CD14-positive monocyte (primary cell): Measurements from ENCODE around the gene IPP. TPM values are rescaled to one million over a fixed set of nuclear protein-coding genes. Genes with fewer than 3 reads are reported as not detected.
A peak's percentile ranks its signal among the peaks of the same experiment; 100 is the strongest.

Experiments used
- DNase-seq, 3 donors: peaks; one replicate each; pipeline ENCODE4 v3.0.0-alpha.2; 2011 to 2022
- H2AFZ ChIP-seq: 2 replicates; pipeline ENCODE4 v1.6.0; 2012; ENCODE audit warnings: mild to moderate bottlenecking, low read depth, low read length, inconsistent platforms; ENCODE audit not compliant: insufficient read depth, poor library complexity, severe bottlenecking
- H3K27ac ChIP-seq, 2 donors: 1 replicate in 1 of 2; 2 replicates in 1 of 2; pipeline ENCODE4 v1.5.1; 2012 to 2013; ENCODE audit warnings: low read length in 2 of 2, control low read depth in 1 of 2, inconsistent platforms in 1 of 2, low read depth in 1 of 2, mild to moderate bottlenecking in 1 of 2
- H3K27me3 ChIP-seq, 2 donors: one replicate each; pipeline versions ENCODE4 v1.6.0 to v1.6.1; 2011 to 2013; ENCODE audit warnings: low read length in 2 of 2; ENCODE audit not compliant: control insufficient read depth in 2 of 2, insufficient read depth in 2 of 2
- H3K36me3 ChIP-seq, 2 donors: replicated peaks in 1 of 2; 1 replicate in 1 of 2; 2 replicates in 1 of 2; pipeline versions ENCODE4 v1.5.1 to v1.6.1; 2012 to 2013; ENCODE audit warnings: low read length in 2 of 2, control low read depth in 1 of 2, inconsistent platforms in 1 of 2, mild to moderate bottlenecking in 1 of 2; ENCODE audit not compliant: insufficient read depth in 2 of 2, control insufficient read depth in 1 of 2
- H3K4me1 ChIP-seq, 2 donors: 1 replicate in 1 of 2; 2 replicates in 1 of 2; pipeline versions ENCODE4 v1.5.1 to v1.6.1; 2012 to 2013; ENCODE audit warnings: low read length in 2 of 2, control low read depth in 1 of 2, inconsistent platforms in 1 of 2, mild to moderate bottlenecking in 1 of 2, moderate library complexity in 1 of 2; ENCODE audit not compliant: insufficient read depth in 2 of 2, control insufficient read depth in 1 of 2
- H3K4me2 ChIP-seq: replicated peaks from 2 replicates; pipeline ENCODE3; 2012; ENCODE audit warnings: low read length, moderate library complexity, mild to moderate bottlenecking; ENCODE audit not compliant: poor library complexity, severe bottlenecking; ENCODE audit errors: extremely low read depth
- H3K4me3 ChIP-seq, 3 experiments: fragments of 200-600 bp in 1 of 3; sonication (generic) in 1 of 3; replicated peaks in 1 of 3; 1 replicate in 2 of 3; 2 replicates in 1 of 3; pipeline ENCODE4 v1.5.1; 2011 to 2013; ENCODE audit warnings: low read length in 3 of 3, mild to moderate bottlenecking in 3 of 3, control low read depth in 2 of 3, low read depth in 2 of 3, inconsistent platforms in 1 of 3, moderate library complexity in 1 of 3
- H3K79me2 ChIP-seq: 2 replicates; pipeline ENCODE4 v1.6.0; 2012; ENCODE audit warnings: mild to moderate bottlenecking, control low read depth, inconsistent platforms, low read length, moderate library complexity; ENCODE audit not compliant: insufficient read depth
- H3K9ac ChIP-seq: 2 replicates; pipeline ENCODE4 v1.6.0; 2017; ENCODE audit warnings: low read length, mild to moderate bottlenecking; ENCODE audit not compliant: insufficient read depth, poor library complexity, severe bottlenecking
- H3K9me3 ChIP-seq, 2 donors: replicated peaks in 1 of 2; 1 replicate in 1 of 2; 2 replicates in 1 of 2; pipeline versions ENCODE4 v1.5.1 to v1.6.1; 2012 to 2013; ENCODE audit warnings: low read length in 2 of 2, control low read depth in 1 of 2; ENCODE audit not compliant: control insufficient read depth in 1 of 2, insufficient read depth in 1 of 2
- H4K20me1 ChIP-seq: 2 replicates; pipeline ENCODE4 v1.6.0; 2012; ENCODE audit warnings: mild to moderate bottlenecking, low read length, control low read depth, moderate library complexity; ENCODE audit not compliant: insufficient read depth
- H3K27ac Mint-ChIP-seq, 7 donors: one replicate each; pipeline ENCODE4 v1.8.0; 2020; ENCODE audit warnings: mild to moderate bottlenecking in 7 of 7, mixed read lengths in 7 of 7, moderate library complexity in 6 of 7, inconsistent platforms in 2 of 7
- H3K27me3 Mint-ChIP-seq, 3 donors: one replicate each; pipeline ENCODE4 v1.8.0; 2021 to 2022; ENCODE audit warnings: low read depth in 3 of 3, mild to moderate bottlenecking in 3 of 3, mixed read lengths in 3 of 3, moderate library complexity in 3 of 3, inconsistent platforms in 1 of 3
- H3K36me3 Mint-ChIP-seq, 2 donors: one replicate each; pipeline ENCODE4 v1.8.0; 2020; ENCODE audit warnings: mixed read lengths in 2 of 2, inconsistent platforms in 1 of 2, mild to moderate bottlenecking in 1 of 2
- H3K4me1 Mint-ChIP-seq: one replicate; pipeline ENCODE4 v1.8.0; 2020; ENCODE audit warnings: mild to moderate bottlenecking, mixed read lengths
- H3K4me3 Mint-ChIP-seq, 2 donors: one replicate each; pipeline ENCODE4 v1.8.0; 2020; ENCODE audit warnings: mild to moderate bottlenecking in 2 of 2, mixed read lengths in 2 of 2, moderate library complexity in 1 of 2
- H3K9me3 Mint-ChIP-seq, 7 donors: one replicate each; pipeline ENCODE4 v1.8.0; 2020 to 2022; ENCODE audit warnings: mixed read lengths in 7 of 7, mild to moderate bottlenecking in 6 of 7, moderate library complexity in 6 of 7, inconsistent platforms in 2 of 7
- WGBS: methylation state at CpG from one replicate; pipeline ENCODE4 v1.1.5; 2013; ENCODE audit warnings: missing lambda C conversion rate; ENCODE audit not compliant: insufficient coverage; 5-methylcytosine and 5-hydroxymethylcytosine counted together
- intact Hi-C, 2 donors: fragments of 100-400 bp; cut with micrococcal nuclease; formaldehyde crosslinking; loops; one replicate each; pipeline versions ENCODE4 v1.15.0 to v1.15.1; 2023
- polyA plus RNA-seq, 3 donors: library from polyadenylated mRNA; depleted of rRNA in 1 of 3; unstranded in 2 of 3; stranded (reverse) in 1 of 3; fragments of 300-500 nt in 2 of 3; fragments of >200 nt in 1 of 3; fragmentation: Illumina TruSeq in 2 of 3; gene quantifications; 1 replicate in 2 of 3; 2 replicates in 1 of 3; pipeline ENCODE4 v1.2.3, GENCODE V29; 2012 to 2021
- TF ChIP-seq, protein P1 (sequence below): fragments of 200-600 bp; IDR thresholded peaks from one replicate; pipeline ENCODE4 v1.8.0; 2022; ENCODE audit warnings: antibody characterized with exemption, mild to moderate bottlenecking

Gene IPP
- polyA plus RNA-seq, 3 donors, result 0.35 to 1.4 (median 1.4) TPM

- Histone ChIP-seq H3K27me3 (no peaks in the 10 kb centered on the region), H3K79me2 (peaks cover 84% of the 10 kb centered on the region), H2AFZ (no peak overlapping the region), H3K4me1 (peaks cover 34 to 58% of the 10 kb centered on the region in 2 donors), H3K4me2 (no peak overlapping the region), H3K4me3 (peak overlapping the region in 1 of 3 experiments; percentile 5), H3K9me3 (no peaks in the 10 kb centered on the region), H4K20me1 (peaks cover 61% of the 10 kb centered on the region), H3K27ac (peak overlapping the region in 1 of 2 donors; percentile 15), H3K36me3 (no peaks in the 10 kb centered on the region), H3K9ac (no peak overlapping the region)
- no peak for DNase-seq
- TF ChIP-seq, protein P1, sequence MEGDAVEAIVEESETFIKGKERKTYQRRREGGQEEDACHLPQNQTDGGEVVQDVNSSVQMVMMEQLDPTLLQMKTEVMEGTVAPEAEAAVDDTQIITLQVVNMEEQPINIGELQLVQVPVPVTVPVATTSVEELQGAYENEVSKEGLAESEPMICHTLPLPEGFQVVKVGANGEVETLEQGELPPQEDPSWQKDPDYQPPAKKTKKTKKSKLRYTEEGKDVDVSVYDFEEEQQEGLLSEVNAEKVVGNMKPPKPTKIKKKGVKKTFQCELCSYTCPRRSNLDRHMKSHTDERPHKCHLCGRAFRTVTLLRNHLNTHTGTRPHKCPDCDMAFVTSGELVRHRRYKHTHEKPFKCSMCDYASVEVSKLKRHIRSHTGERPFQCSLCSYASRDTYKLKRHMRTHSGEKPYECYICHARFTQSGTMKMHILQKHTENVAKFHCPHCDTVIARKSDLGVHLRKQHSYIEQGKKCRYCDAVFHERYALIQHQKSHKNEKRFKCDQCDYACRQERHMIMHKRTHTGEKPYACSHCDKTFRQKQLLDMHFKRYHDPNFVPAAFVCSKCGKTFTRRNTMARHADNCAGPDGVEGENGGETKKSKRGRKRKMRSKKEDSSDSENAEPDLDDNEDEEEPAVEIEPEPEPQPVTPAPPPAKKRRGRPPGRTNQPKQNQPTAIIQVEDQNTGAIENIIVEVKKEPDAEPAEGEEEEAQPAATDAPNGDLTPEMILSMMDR, result no peak
- Mint-ChIP-seq H3K4me3 (no peak overlapping the region), H3K27me3 (no peaks in the 10 kb centered on the region), H3K9me3 (no peaks in the 10 kb centered on the region), H3K4me1 (peaks cover 59% of the 10 kb centered on the region), H3K27ac (peak overlapping the region in 1 of 7 donors; percentile 33), H3K36me3 (peaks cover 4 to 6% of the 10 kb centered on the region in 2 donors)
- 100% methylated on average over 1 of the region's 6 CpGs for WGBS
- intact Hi-C loops, result loop anchor here (10.0 kb wide), 1 partner anchor 98 kb away; the partner anchor contains the start of gene NASP (in 2 of the 2)
Observed at GRCh38 chr1:45682942-45683341, 67.5 kb downstream of the IPP start.

DNA sequence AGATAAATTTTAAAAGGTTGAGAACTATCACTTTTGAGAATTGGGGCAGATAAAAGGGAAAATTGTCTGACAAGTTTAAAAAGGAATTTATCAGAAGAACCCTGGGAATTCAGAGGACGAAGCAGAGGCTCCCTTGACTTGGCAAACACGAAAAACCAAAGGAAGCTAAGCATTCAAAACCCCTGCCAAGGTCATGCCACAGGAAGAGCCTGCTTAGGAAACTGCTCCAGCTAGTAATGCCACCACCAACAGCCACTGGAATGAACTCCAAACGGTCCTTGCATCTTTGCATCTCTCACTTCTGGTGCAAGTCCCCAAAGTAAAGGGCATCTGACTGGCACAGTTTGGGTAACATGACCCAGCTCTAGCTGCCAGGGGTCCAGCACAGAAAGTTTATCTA, 71.3 kb downstream of the IPP start:
- H3K36me3 Mint-ChIP-seq, result peaks cover 7 to 11% of the 10 kb centered on the region in 2 donors
- intact Hi-C loops, result no loop called here
- H2AFZ ChIP-seq, result no peak overlapping the region
- peaks cover 3 to 8% of the 10 kb centered on the region in 2 donors for H3K36me3 ChIP-seq
- H3K27ac Mint-ChIP-seq, result peak overlapping the region in 6 of 7 donors; percentile 31 to 82 (median 66)
- DNase-seq, result no peak
- 0% methylated on average over 3 of the region's 3 CpGs for WGBS
- no peak overlapping the region for H3K4me3 ChIP-seq
- peaks cover 99% of the 10 kb centered on the region for H4K20me1 ChIP-seq
- no peak overlapping the region for H3K9ac ChIP-seq
- H3K27me3 ChIP-seq, result no peaks in the 10 kb centered on the region
- H3K27me3 Mint-ChIP-seq, result no peaks in the 10 kb centered on the region
- H3K4me1 ChIP-seq, result peaks cover 32 to 53% of the 10 kb centered on the region in 2 donors
- H3K4me1 Mint-ChIP-seq, result peaks cover 63% of the 10 kb centered on the region
- TF ChIP-seq, protein P1, result no peak
- H3K9me3 Mint-ChIP-seq, result no peaks in the 10 kb centered on the region
- H3K79me2 ChIP-seq, result peaks cover 100% of the 10 kb centered on the region
- H3K9me3 ChIP-seq, result no peaks in the 10 kb centered on the region
- no peak overlapping the region for H3K4me3 Mint-ChIP-seq
- H3K27ac ChIP-seq, result peak overlapping the region in 1 of 2 donors; percentile 30
- no peak overlapping the region for H3K4me2 ChIP-seq
